ENCODE measurements around the gene SLC25A31. TPM values are rescaled to one million over a fixed set of nuclear protein-coding genes. Genes with fewer than 3 reads are reported as not detected.

Gene SLC25A31
- total and polyA plus RNA-seq, 2 experiments from 2014 or later = not detected

- TF ChIP-seq ZNF462 (CRISPR knock-in tag; IDR thresholded peaks at IDR 0.05) (no peak), ZNF114 (CRISPR knock-in tag; IDR thresholded peaks at IDR 0.05) (no peak), POLR2AphosphoS5 (IDR thresholded peaks at IDR 0.05; ENCODE audit: low read depth) (no peak), ETS1 (IDR thresholded peaks at IDR 0.05) (no peak), ZNF331 (CRISPR knock-in tag; IDR thresholded peaks at IDR 0.05; ENCODE audit: low read depth) (no peak), EZH2 (IDR thresholded peaks at IDR 0.05; ENCODE audit: low read depth, unreplicated experiment) (no peak), EZH2phosphoT487 (IDR thresholded peaks at IDR 0.05; ENCODE audit: unreplicated experiment) (no peak)
Measured at GRCh38 chr4:127810551-127810950, 80.4 kb downstream of the SLC25A31 start (continued).

GRCh38 chr4:127822430-127822829 lies 92.2 kb downstream of the SLC25A31 start:
- Histone ChIP-seq H3K27me3 (ENCODE audit: insufficient read depth) (no peaks in the 10 kb centered on the region), H3F3A (replicated peaks; ENCODE audit: low read depth) (no peaks in the 10 kb centered on the region), H3K4me3 (no peak overlapping the region), H3K27ac (ENCODE audit: low read depth) (no peak overlapping the region), H3K9me2 (ENCODE audit: insufficient read depth) (no peaks in the 10 kb centered on the region), H2AFZ (no peak overlapping the region), H3K4me2 (no peak overlapping the region), H4K20me1 (replicated peaks; ENCODE audit: insufficient read depth) (no peaks in the 10 kb centered on the region), H3K4me1 (ENCODE audit: insufficient read depth) (no peaks in the 10 kb centered on the region), H3K36me3 (ENCODE audit: insufficient read depth) (no peaks in the 10 kb centered on the region), H3K79me2 (replicated peaks; ENCODE audit: insufficient read depth) (no peaks in the 10 kb centered on the region)
- Mint-ChIP-seq H3K36me3 (ENCODE audit: low read depth) (no peaks in the 10 kb centered on the region), H3K4me3 (no peak overlapping the region), H3K9me3 (no peaks in the 10 kb centered on the region), H3K4me1 (peaks cover 3% of the 10 kb centered on the region; the same call in 2 of the 3 replicates), H3K27me3 (ENCODE audit: insufficient read depth, low read depth, poor library complexity) (no peaks in the 10 kb centered on the region), H3K27ac (no peak overlapping the region)
- no peak for ATAC-seq
- no peak for DNase-seq (ENCODE audit: low spot score)
- TF ChIP-seq ZNF114 (CRISPR knock-in tag; IDR thresholded peaks at IDR 0.05) = no peak
- no peak for TF ChIP-seq JUNB (IDR thresholded peaks at IDR 0.05; ENCODE audit: unreplicated experiment)
- TF ChIP-seq NANOG (IDR thresholded peaks at IDR 0.05; ENCODE audit: borderline replicate concordance) = no peak
- TF ChIP-seq ZNF331 (CRISPR knock-in tag; IDR thresholded peaks at IDR 0.05; ENCODE audit: low read depth) = no peak
- no peak for TF ChIP-seq ZNF462 (CRISPR knock-in tag; IDR thresholded peaks at IDR 0.05)
